ENCODE data around the gene KLF11. TPM values are rescaled to one million over a fixed set of nuclear protein-coding genes. Genes with fewer than 3 reads are reported as not detected.

Gene KLF11
- total and polyA plus RNA-seq, 2 of the 8 experiments (the other 6 are each of a cell fraction or from before 2014, with no cell fraction given), result 6.4 to 10.1 TPM

DNA sequence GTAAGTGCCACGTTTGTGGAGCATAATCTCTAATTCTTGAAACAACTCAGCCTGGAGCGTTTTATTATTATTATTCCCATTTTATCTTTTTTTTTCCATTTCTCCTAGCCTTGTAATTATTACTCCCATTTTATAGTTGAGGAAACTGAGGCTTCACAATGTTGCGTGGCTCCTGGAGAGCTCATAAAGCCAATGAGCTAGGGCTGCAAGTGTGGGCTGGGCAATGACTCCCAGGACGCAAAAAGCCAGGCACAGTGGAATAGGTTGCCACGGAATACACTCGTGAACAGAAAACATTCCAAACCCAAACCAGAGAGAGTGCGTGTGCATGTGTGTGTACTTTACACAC is 13.5 kb upstream of the KLF11 start (continued):
- TF ChIP-seq, protein P1, sequence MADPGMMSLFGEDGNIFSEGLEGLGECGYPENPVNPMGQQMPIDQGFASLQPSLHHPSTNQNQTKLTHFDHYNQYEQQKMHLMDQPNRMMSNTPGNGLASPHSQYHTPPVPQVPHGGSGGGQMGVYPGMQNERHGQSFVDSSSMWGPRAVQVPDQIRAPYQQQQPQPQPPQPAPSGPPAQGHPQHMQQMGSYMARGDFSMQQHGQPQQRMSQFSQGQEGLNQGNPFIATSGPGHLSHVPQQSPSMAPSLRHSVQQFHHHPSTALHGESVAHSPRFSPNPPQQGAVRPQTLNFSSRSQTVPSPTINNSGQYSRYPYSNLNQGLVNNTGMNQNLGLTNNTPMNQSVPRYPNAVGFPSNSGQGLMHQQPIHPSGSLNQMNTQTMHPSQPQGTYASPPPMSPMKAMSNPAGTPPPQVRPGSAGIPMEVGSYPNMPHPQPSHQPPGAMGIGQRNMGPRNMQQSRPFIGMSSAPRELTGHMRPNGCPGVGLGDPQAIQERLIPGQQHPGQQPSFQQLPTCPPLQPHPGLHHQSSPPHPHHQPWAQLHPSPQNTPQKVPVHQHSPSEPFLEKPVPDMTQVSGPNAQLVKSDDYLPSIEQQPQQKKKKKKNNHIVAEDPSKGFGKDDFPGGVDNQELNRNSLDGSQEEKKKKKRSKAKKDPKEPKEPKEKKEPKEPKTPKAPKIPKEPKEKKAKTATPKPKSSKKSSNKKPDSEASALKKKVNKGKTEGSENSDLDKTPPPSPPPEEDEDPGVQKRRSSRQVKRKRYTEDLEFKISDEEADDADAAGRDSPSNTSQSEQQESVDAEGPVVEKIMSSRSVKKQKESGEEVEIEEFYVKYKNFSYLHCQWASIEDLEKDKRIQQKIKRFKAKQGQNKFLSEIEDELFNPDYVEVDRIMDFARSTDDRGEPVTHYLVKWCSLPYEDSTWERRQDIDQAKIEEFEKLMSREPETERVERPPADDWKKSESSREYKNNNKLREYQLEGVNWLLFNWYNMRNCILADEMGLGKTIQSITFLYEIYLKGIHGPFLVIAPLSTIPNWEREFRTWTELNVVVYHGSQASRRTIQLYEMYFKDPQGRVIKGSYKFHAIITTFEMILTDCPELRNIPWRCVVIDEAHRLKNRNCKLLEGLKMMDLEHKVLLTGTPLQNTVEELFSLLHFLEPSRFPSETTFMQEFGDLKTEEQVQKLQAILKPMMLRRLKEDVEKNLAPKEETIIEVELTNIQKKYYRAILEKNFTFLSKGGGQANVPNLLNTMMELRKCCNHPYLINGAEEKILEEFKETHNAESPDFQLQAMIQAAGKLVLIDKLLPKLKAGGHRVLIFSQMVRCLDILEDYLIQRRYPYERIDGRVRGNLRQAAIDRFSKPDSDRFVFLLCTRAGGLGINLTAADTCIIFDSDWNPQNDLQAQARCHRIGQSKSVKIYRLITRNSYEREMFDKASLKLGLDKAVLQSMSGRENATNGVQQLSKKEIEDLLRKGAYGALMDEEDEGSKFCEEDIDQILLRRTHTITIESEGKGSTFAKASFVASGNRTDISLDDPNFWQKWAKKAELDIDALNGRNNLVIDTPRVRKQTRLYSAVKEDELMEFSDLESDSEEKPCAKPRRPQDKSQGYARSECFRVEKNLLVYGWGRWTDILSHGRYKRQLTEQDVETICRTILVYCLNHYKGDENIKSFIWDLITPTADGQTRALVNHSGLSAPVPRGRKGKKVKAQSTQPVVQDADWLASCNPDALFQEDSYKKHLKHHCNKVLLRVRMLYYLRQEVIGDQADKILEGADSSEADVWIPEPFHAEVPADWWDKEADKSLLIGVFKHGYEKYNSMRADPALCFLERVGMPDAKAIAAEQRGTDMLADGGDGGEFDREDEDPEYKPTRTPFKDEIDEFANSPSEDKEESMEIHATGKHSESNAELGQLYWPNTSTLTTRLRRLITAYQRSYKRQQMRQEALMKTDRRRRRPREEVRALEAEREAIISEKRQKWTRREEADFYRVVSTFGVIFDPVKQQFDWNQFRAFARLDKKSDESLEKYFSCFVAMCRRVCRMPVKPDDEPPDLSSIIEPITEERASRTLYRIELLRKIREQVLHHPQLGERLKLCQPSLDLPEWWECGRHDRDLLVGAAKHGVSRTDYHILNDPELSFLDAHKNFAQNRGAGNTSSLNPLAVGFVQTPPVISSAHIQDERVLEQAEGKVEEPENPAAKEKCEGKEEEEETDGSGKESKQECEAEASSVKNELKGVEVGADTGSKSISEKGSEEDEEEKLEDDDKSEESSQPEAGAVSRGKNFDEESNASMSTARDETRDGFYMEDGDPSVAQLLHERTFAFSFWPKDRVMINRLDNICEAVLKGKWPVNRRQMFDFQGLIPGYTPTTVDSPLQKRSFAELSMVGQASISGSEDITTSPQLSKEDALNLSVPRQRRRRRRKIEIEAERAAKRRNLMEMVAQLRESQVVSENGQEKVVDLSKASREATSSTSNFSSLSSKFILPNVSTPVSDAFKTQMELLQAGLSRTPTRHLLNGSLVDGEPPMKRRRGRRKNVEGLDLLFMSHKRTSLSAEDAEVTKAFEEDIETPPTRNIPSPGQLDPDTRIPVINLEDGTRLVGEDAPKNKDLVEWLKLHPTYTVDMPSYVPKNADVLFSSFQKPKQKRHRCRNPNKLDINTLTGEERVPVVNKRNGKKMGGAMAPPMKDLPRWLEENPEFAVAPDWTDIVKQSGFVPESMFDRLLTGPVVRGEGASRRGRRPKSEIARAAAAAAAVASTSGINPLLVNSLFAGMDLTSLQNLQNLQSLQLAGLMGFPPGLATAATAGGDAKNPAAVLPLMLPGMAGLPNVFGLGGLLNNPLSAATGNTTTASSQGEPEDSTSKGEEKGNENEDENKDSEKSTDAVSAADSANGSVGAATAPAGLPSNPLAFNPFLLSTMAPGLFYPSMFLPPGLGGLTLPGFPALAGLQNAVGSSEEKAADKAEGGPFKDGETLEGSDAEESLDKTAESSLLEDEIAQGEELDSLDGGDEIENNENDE (IDR thresholded peaks at IDR 0.05; ENCODE audit: insufficient replicate concordance, low read length), result no peak
- TF ChIP-seq, protein P2, sequence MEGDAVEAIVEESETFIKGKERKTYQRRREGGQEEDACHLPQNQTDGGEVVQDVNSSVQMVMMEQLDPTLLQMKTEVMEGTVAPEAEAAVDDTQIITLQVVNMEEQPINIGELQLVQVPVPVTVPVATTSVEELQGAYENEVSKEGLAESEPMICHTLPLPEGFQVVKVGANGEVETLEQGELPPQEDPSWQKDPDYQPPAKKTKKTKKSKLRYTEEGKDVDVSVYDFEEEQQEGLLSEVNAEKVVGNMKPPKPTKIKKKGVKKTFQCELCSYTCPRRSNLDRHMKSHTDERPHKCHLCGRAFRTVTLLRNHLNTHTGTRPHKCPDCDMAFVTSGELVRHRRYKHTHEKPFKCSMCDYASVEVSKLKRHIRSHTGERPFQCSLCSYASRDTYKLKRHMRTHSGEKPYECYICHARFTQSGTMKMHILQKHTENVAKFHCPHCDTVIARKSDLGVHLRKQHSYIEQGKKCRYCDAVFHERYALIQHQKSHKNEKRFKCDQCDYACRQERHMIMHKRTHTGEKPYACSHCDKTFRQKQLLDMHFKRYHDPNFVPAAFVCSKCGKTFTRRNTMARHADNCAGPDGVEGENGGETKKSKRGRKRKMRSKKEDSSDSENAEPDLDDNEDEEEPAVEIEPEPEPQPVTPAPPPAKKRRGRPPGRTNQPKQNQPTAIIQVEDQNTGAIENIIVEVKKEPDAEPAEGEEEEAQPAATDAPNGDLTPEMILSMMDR (IDR thresholded peaks at IDR 0.05; ENCODE audit: control extremely low read depth in 1 of 3, insufficient read depth in 1 of 3, low read depth in 1 of 3, low read length in 3 of 3), result no peak
- no peak for TF ChIP-seq BRCA1 (IDR thresholded peaks at IDR 0.05; ENCODE audit: low read depth, low read length)
- TF ChIP-seq ASH2L (IDR thresholded peaks at IDR 0.05; ENCODE audit: low read length), result no peak
- no peak for TF ChIP-seq YY1 (IDR thresholded peaks at IDR 0.05; ENCODE audit: low read depth, low read length)
- TF ChIP-seq KDM5A (IDR thresholded peaks at IDR 0.05; ENCODE audit: low read length), result no peak
